DMS153 treated with DMSO at 0.1 percent for 48 hours (cell line): Measurements from ENCODE around the gene TMEM218.

Experiments used
- DNase-seq: peaks from one replicate; lab custom pipeline; 2025; ENCODE audit not compliant: unreplicated experiment; lab: John Stamatoyannopoulos, UW

Gene TMEM218

GRCh38 chr11:125076378-125076945, 35.0 kb downstream of the TMEM218 start:
- DNase-seq, result no peak

GRCh38 chr11:125075900-125076317, 35.5 kb downstream of the TMEM218 start:
- no peak for DNase-seq

- no peak for DNase-seq
Observed at GRCh38 chr11:125075242-125075625, 36.2 kb downstream of the TMEM218 start.

- no peak for DNase-seq
Observed at GRCh38 chr11:125074511-125075241, 36.8 kb downstream of the TMEM218 start.

- no peak for DNase-seq
Observed at GRCh38 chr11:125073616-125074483, 37.6 kb downstream of the TMEM218 start.

GRCh38 chr11:125072961-125073590, 38.4 kb downstream of the TMEM218 start:
- DNase-seq, result no peak

- DNase-seq, result no peak
Observed at GRCh38 chr11:125072218-125072960, 39.0 kb downstream of the TMEM218 start.

GRCh38 chr11:125071846-125072217, 39.6 kb downstream of the TMEM218 start:
- DNase-seq, result no peak

- DNase-seq, result no peak
Observed at GRCh38 chr11:125071435-125071834, 40.0 kb downstream of the TMEM218 start.

- DNase-seq, result no peak
Observed at GRCh38 chr11:125070699-125071254, 40.6 kb downstream of the TMEM218 start.

GRCh38 chr11:125069796-125070195, 41.6 kb downstream of the TMEM218 start:
- DNase-seq, result no peak

GRCh38 chr11:125069008-125069407, 42.4 kb downstream of the TMEM218 start:
- DNase-seq, result no peak

- DNase-seq, result no peak
Observed at GRCh38 chr11:125068368-125068767, 43.1 kb downstream of the TMEM218 start.

- DNase-seq, result no peak
Observed at GRCh38 chr11:125064070-125064469, 47.4 kb downstream of the TMEM218 start.

GRCh38 chr11:125063429-125064043, 47.9 kb downstream of the TMEM218 start:
- no peak for DNase-seq

- DNase-seq, result no peak
Observed at GRCh38 chr11:125062931-125063428, 48.4 kb downstream of the TMEM218 start, which contains the start of gene SLC37A2. SLC37A2 (plus strand) TSS chr11:125063305; CDS start chr11:125063368, 63 bp downstream.

- DNase-seq, result no peak
Observed at GRCh38 chr11:125062218-125062930, 49.1 kb downstream of the TMEM218 start.

- no peak for DNase-seq
Observed at GRCh38 chr11:125061281-125061680, 50.1 kb downstream of the TMEM218 start.

- no peak for DNase-seq
Observed at GRCh38 chr11:125057693-125058016, 53.8 kb downstream of the TMEM218 start.
